Neuron (in vitro differentiated cells): ENCODE measurements around the gene AGAP2.
"Not testable (repeated sequence)": the region's sequence is repeated elsewhere in the genome, so short reads cannot be mapped to it uniquely, and the experiment has no call there.

Experiments
- H2AFZ ChIP-seq: one replicate; pipeline ENCODE4 v1.6.1; 2013; ENCODE audit warnings: low read depth, mild to moderate bottlenecking, inconsistent platforms, low read length, moderate library complexity
- H3K27me3 ChIP-seq: one replicate; pipeline ENCODE4 v1.6.1; 2013; ENCODE audit warnings: low read length; ENCODE audit not compliant: insufficient read depth
- H3K36me3 ChIP-seq: one replicate; pipeline ENCODE4 v1.6.1; 2013; ENCODE audit warnings: low read length; ENCODE audit not compliant: insufficient read depth
- H3K4me1 ChIP-seq: one replicate; pipeline ENCODE4 v1.6.1; 2013; ENCODE audit warnings: low read length; ENCODE audit not compliant: insufficient read depth
- H3K4me3 ChIP-seq: 2 replicates; pipeline ENCODE4 v1.5.1; 2013; ENCODE audit warnings: mild to moderate bottlenecking, low read length, moderate library complexity
- H3K9me3 ChIP-seq: one replicate; pipeline ENCODE4 v1.6.1; 2013; ENCODE audit warnings: low read length

AGAP2 gene

DNA sequence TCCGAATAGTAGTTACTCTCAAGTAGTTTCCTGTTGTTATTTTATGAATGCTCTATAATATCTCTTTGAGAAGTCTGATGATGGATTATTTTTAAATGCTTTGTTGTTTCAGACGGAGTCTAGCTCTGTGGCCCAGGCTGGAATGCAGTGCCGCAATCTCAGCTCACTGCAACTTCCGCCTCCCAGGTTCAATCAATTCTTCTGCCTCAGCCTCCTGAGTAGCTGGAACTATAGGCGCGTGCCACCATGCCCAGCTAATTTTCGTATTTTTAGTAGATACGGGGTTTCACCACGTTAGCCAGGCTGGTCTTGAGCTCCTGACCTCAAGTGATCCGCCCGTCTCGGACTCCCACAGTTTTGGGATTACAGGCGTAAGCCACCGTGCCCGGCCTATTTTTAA lies 46.0 kb downstream of the AGAP2 start:
- Histone ChIP-seq H2AFZ (no peak overlapping the region), H3K9me3 (no peaks in the 10 kb centered on the region), H3K4me1 (peaks cover 6% of the 10 kb centered on the region), H3K27me3 (no peaks in the 10 kb centered on the region), H3K4me3 (no peak overlapping the region), H3K36me3 (peaks cover 18% of the 10 kb centered on the region)

GRCh38 chr12:57688931-57689330 lies 49.6 kb downstream of the AGAP2 start:
- Histone ChIP-seq H3K27me3 (no peaks in the 10 kb centered on the region), H2AFZ (no peak overlapping the region), H3K4me3 (no peak overlapping the region), H3K4me1 (peaks cover 1% of the 10 kb centered on the region), H3K9me3 (no peaks in the 10 kb centered on the region), H3K36me3 (no peaks in the 10 kb centered on the region)

DNA sequence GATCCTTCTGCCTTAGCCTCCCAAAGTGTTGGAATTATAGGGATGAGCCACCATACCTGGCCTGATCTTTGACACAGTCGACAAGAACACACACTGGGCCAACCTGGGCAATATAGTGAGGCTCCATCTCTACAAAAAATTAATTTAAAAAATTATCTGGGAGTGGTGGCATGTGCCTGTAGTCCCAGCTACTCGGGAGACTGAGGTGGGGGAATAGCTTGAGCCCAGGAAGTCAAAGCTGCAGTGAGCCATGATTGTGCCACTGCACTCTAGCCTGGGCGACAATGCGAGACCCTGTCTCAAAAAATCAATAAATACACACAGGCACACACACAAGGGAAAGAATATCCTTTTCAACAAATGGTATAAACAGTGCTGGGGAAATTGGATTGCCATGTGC lies 50.7 kb downstream of the AGAP2 start:
- Histone ChIP-seq H3K4me3 (no peak overlapping the region), H3K36me3 (no peaks in the 10 kb centered on the region), H2AFZ (no peak overlapping the region), H3K9me3 (no peaks in the 10 kb centered on the region), H3K27me3 (no peaks in the 10 kb centered on the region), H3K4me1 (peaks cover 1% of the 10 kb centered on the region)

GRCh38 chr12:57679697-57680096 lies 58.8 kb downstream of the AGAP2 start:
- H3K9me3 ChIP-seq: peaks cover 2% of the 10 kb centered on the region
- H3K4me1 ChIP-seq: no peaks in the 10 kb centered on the region
- H2AFZ ChIP-seq: no peak overlapping the region
- no peak overlapping the region for H3K4me3 ChIP-seq
- H3K36me3 ChIP-seq: no peaks in the 10 kb centered on the region
- no peaks in the 10 kb centered on the region for H3K27me3 ChIP-seq

- not testable (repeated sequence) for H3K9me3 ChIP-seq, H3K4me3 ChIP-seq
Measured at GRCh38 chr12:57677947-57678346, 60.6 kb downstream of the AGAP2 start.

GRCh38 chr12:57674691-57675090 lies 63.9 kb downstream of the AGAP2 start:
- Histone ChIP-seq H3K27me3 (no peaks in the 10 kb centered on the region), H2AFZ (no peak overlapping the region), H3K4me1 (no peaks in the 10 kb centered on the region), H3K4me3 (no peak overlapping the region), H3K9me3 (peaks cover 4% of the 10 kb centered on the region), H3K36me3 (no peaks in the 10 kb centered on the region)

More at GRCh38 chr12:57677947-57678346, 60.6 kb downstream of the AGAP2 start:
- not testable (repeated sequence) for H3K27me3 ChIP-seq, H3K4me1 ChIP-seq, H2AFZ ChIP-seq, H3K36me3 ChIP-seq
